Natural killer cell treated with Interleukin-12 subunit alpha and Interleukin-12 subunit beta and Interleukin-15 and Interleukin-18, amount 100 ng/mL, for 72 hours (primary cell): ENCODE results near the gene LIMS2. TPM values are rescaled to one million over a fixed set of nuclear protein-coding genes. Genes with fewer than 3 reads are reported as not detected.
A peak's percentile ranks its signal among the peaks of the same experiment; 100 is the strongest.

ENCODE experiments used
- ATAC-seq, 2 donors: fragments of 150-1000 bp; cut with Tn5 transposase in 1 of 2; sonication (Bioruptor Pico), chemical (Tn5 transposase) in 1 of 2; 2 replicates each; pipeline ENCODE4 v1.10.0; 2021
- DNase-seq: peaks from one replicate; pipeline ENCODE4 v3.0.0; 2022; ENCODE audit warnings: low spot score
- H3K27ac Mint-ChIP-seq, 2 donors: 1 replicate in 1 of 2; 2 replicates in 1 of 2; pipeline ENCODE4 v1.8.0; 2022; ENCODE audit warnings: mixed read lengths in 2 of 2, mild to moderate bottlenecking in 1 of 2, moderate library complexity in 1 of 2
- H3K27me3 Mint-ChIP-seq, 2 donors: 1 replicate in 1 of 2; 2 replicates in 1 of 2; pipeline ENCODE4 v1.8.0; 2022; ENCODE audit warnings: mixed read lengths in 2 of 2
- H3K36me3 Mint-ChIP-seq: one replicate; pipeline ENCODE4 v1.8.0; 2022; ENCODE audit warnings: mixed read lengths
- H3K4me1 Mint-ChIP-seq, 2 donors: 1 replicate in 1 of 2; 2 replicates in 1 of 2; pipeline ENCODE4 v1.8.0; 2022; ENCODE audit warnings: low read depth in 2 of 2, mixed read lengths in 2 of 2, mild to moderate bottlenecking in 1 of 2
- H3K4me3 Mint-ChIP-seq: one replicate; pipeline ENCODE4 v1.8.0; 2022; ENCODE audit warnings: mixed read lengths
- H3K9me3 Mint-ChIP-seq: 2 replicates; pipeline ENCODE4 v1.8.0; 2022; ENCODE audit warnings: mixed read lengths
- total RNA-seq, 2 donors: library from RNA; stranded (reverse); gene quantifications; one replicate each; pipeline ENCODE4 v1.2.3, GENCODE V29; 2022

Gene LIMS2
- total RNA-seq, 2 donors from 2014 or later = not detected

GRCh38 chr2:127664065-127664894, 11.1 kb downstream of the LIMS2 start:
- Mint-ChIP-seq H3K36me3 (no peaks in the 10 kb centered on the region), H3K4me1 (peaks cover 0 to 2% of the 10 kb centered on the region in 2 donors), H3K9me3 (no peaks in the 10 kb centered on the region), H3K27me3 (peaks cover 37 to 39% of the 10 kb centered on the region in 2 donors), H3K4me3 (no peak overlapping the region), H3K27ac (no peak overlapping the region)
- DNase-seq (peak; percentile 56), ATAC-seq (no peak)

- peaks cover 0 to 2% of the 10 kb centered on the region in 2 donors for H3K4me1 Mint-ChIP-seq
- H3K27me3 Mint-ChIP-seq = peaks cover 36 to 37% of the 10 kb centered on the region in 2 donors
- no peaks in the 10 kb centered on the region for H3K36me3 Mint-ChIP-seq
- DNase-seq (peak; percentile 10), ATAC-seq (no peak)
- no peak overlapping the region for H3K4me3 Mint-ChIP-seq
- H3K9me3 Mint-ChIP-seq = no peaks in the 10 kb centered on the region
- no peak overlapping the region for H3K27ac Mint-ChIP-seq
Measured at GRCh38 chr2:127663566-127664064, 11.7 kb downstream of the LIMS2 start.

GRCh38 chr2:127662937-127663565, 12.3 kb downstream of the LIMS2 start:
- no peaks in the 10 kb centered on the region for H3K36me3 Mint-ChIP-seq
- no peak overlapping the region for H3K27ac Mint-ChIP-seq
- ATAC-seq (peak in 1 of 2 donors; percentile 22), DNase-seq (no peak)
- H3K4me1 Mint-ChIP-seq = peaks cover 0 to 2% of the 10 kb centered on the region in 2 donors
- H3K27me3 Mint-ChIP-seq = peaks cover 36 to 37% of the 10 kb centered on the region in 2 donors
- H3K9me3 Mint-ChIP-seq = no peaks in the 10 kb centered on the region
- no peak overlapping the region for H3K4me3 Mint-ChIP-seq

GRCh38 chr2:127661949-127662510, 13.3 kb downstream of the LIMS2 start:
- Mint-ChIP-seq H3K9me3 (no peaks in the 10 kb centered on the region), H3K27me3 (peaks cover 28 to 32% of the 10 kb centered on the region in 2 donors), H3K36me3 (no peaks in the 10 kb centered on the region), H3K4me3 (no peak overlapping the region), H3K27ac (no peak overlapping the region), H3K4me1 (peaks cover 0 to 2% of the 10 kb centered on the region in 2 donors)
- DNase-seq (no peak), ATAC-seq (no peak)

GRCh38 chr2:127661072-127661649, 14.2 kb downstream of the LIMS2 start:
- no peak overlapping the region for H3K4me3 Mint-ChIP-seq

GRCh38 chr2:127660291-127660578, 15.1 kb downstream of the LIMS2 start:
- H3K4me3 Mint-ChIP-seq = no peak overlapping the region
- no peaks in the 10 kb centered on the region for H3K36me3 Mint-ChIP-seq
- no peaks in the 10 kb centered on the region for H3K9me3 Mint-ChIP-seq
- peaks cover 12 to 18% of the 10 kb centered on the region in 2 donors for H3K27me3 Mint-ChIP-seq
- ATAC-seq (no peak), DNase-seq (no peak)
- peaks cover 0 to 2% of the 10 kb centered on the region in 2 donors for H3K4me1 Mint-ChIP-seq
- H3K27ac Mint-ChIP-seq = no peak overlapping the region

More at GRCh38 chr2:127661072-127661649, 14.2 kb downstream of the LIMS2 start:
- Mint-ChIP-seq H3K4me1 (peaks cover 0 to 2% of the 10 kb centered on the region in 2 donors), H3K36me3 (no peaks in the 10 kb centered on the region), H3K27me3 (peaks cover 20 to 23% of the 10 kb centered on the region in 2 donors), H3K27ac (no peak overlapping the region), H3K9me3 (no peaks in the 10 kb centered on the region)
- ATAC-seq (no peak), DNase-seq (no peak)

GRCh38 chr2:127659408-127660290, 15.7 kb downstream of the LIMS2 start:
- H3K4me3 Mint-ChIP-seq = no peak overlapping the region
- no peak for ATAC-seq
- H3K27ac Mint-ChIP-seq = no peak overlapping the region
- no peaks in the 10 kb centered on the region for H3K36me3 Mint-ChIP-seq
- no peak for DNase-seq
- H3K27me3 Mint-ChIP-seq = peaks cover 7 to 16% of the 10 kb centered on the region in 2 donors
- no peaks in the 10 kb centered on the region for H3K9me3 Mint-ChIP-seq
- peaks cover 0 to 2% of the 10 kb centered on the region in 2 donors for H3K4me1 Mint-ChIP-seq

- Mint-ChIP-seq H3K4me1 (peaks cover 0 to 2% of the 10 kb centered on the region in 2 donors), H3K9me3 (no peaks in the 10 kb centered on the region), H3K4me3 (no peak overlapping the region), H3K27me3 (peaks cover 6 to 15% of the 10 kb centered on the region in 2 donors), H3K36me3 (no peaks in the 10 kb centered on the region), H3K27ac (no peak overlapping the region)
- DNase-seq = no peak
- ATAC-seq = no peak
Measured at GRCh38 chr2:127658641-127659407, 16.5 kb downstream of the LIMS2 start.

- no peaks in the 10 kb centered on the region for H3K4me1 Mint-ChIP-seq
- no peaks in the 10 kb centered on the region for H3K36me3 Mint-ChIP-seq
- no peak overlapping the region for H3K4me3 Mint-ChIP-seq
- H3K27ac Mint-ChIP-seq = no peak overlapping the region
- no peaks in the 10 kb centered on the region for H3K9me3 Mint-ChIP-seq
- DNase-seq (no peak), ATAC-seq (no peak)
- H3K27me3 Mint-ChIP-seq = peaks cover 0 to 9% of the 10 kb centered on the region in 2 donors
Measured at GRCh38 chr2:127658146-127658545, 17.2 kb downstream of the LIMS2 start.

GRCh38 chr2:127657232-127657595, 18.1 kb downstream of the LIMS2 start:
- Mint-ChIP-seq H3K9me3 (no peaks in the 10 kb centered on the region), H3K27me3 (peaks cover 0 to 7% of the 10 kb centered on the region in 2 donors), H3K27ac (no peak overlapping the region), H3K4me3 (no peak overlapping the region), H3K4me1 (no peaks in the 10 kb centered on the region), H3K36me3 (no peaks in the 10 kb centered on the region)
- ATAC-seq (no peak), DNase-seq (no peak)

GRCh38 chr2:127656569-127657231, 18.6 kb downstream of the LIMS2 start:
- Mint-ChIP-seq H3K27ac (no peak overlapping the region), H3K36me3 (no peaks in the 10 kb centered on the region), H3K4me3 (no peak overlapping the region), H3K4me1 (no peaks in the 10 kb centered on the region), H3K9me3 (no peaks in the 10 kb centered on the region), H3K27me3 (peaks cover 0 to 5% of the 10 kb centered on the region in 2 donors)
- ATAC-seq (peak in 1 of 2 donors; percentile 25), DNase-seq (no peak)
